ENCODE data around the gene CCNY.
A peak's percentile ranks its signal among the peaks of the same experiment; 100 is the strongest.
"Not testable (repeated sequence)": the region's sequence is repeated elsewhere in the genome, so short reads cannot be mapped to it uniquely, and the experiment has no call there.

Gene CCNY

GRCh38 chr10:35412003-35412723, 75.9 kb downstream of the CCNY start:
- no peak for DNase-seq

GRCh38 chr10:35412900-35413491, 76.7 kb downstream of the CCNY start:
- DNase-seq: no peak

- DNase-seq: no peak
Observed at GRCh38 chr10:35413985-35414861, 77.9 kb downstream of the CCNY start.

- DNase-seq: no peak
Observed at GRCh38 chr10:35415505-35415904, 79.2 kb downstream of the CCNY start.

- DNase-seq: no peak
Observed at GRCh38 chr10:35416619-35417312, 80.5 kb downstream of the CCNY start.

- DNase-seq: no peak
Observed at GRCh38 chr10:35417313-35417625, 81.0 kb downstream of the CCNY start.

GRCh38 chr10:35417795-35418194, 81.5 kb downstream of the CCNY start:
- DNase-seq: peak in 1 of 2 donors; percentile 25

GRCh38 chr10:35418580-35418979, 82.3 kb downstream of the CCNY start:
- DNase-seq: not testable (repeated sequence)

- no peak for DNase-seq
Observed at GRCh38 chr10:35420044-35420443, 83.7 kb downstream of the CCNY start.

GRCh38 chr10:35420827-35421552, 84.7 kb downstream of the CCNY start:
- no peak for DNase-seq

- DNase-seq: peak in 1 of 2 donors; percentile 33
Observed at GRCh38 chr10:35421553-35422178, 85.4 kb downstream of the CCNY start.

- no peak for DNase-seq
Observed at GRCh38 chr10:35422228-35422627, 85.9 kb downstream of the CCNY start.

- DNase-seq: no peak
Observed at GRCh38 chr10:35423505-35424306, 87.4 kb downstream of the CCNY start.

GRCh38 chr10:35424680-35425285, 88.5 kb downstream of the CCNY start:
- DNase-seq: no peak

GRCh38 chr10:35425595-35425994, 89.3 kb downstream of the CCNY start:
- DNase-seq: no peak

- peak in 1 of 2 donors; percentile 83 for DNase-seq
Observed at GRCh38 chr10:35426657-35427056, 90.3 kb downstream of the CCNY start.

- no peak for DNase-seq
Observed at GRCh38 chr10:35427543-35427942, 91.2 kb downstream of the CCNY start.

- no peak for DNase-seq
Observed at GRCh38 chr10:35428521-35428920, 92.2 kb downstream of the CCNY start.

GRCh38 chr10:35432781-35433338, 96.6 kb downstream of the CCNY start:
- DNase-seq: no peak

- no peak for DNase-seq
Observed at GRCh38 chr10:35433851-35434426, 97.6 kb downstream of the CCNY start.
